ENCODE results near the gene CRABP2. TPM values are rescaled to one million over a fixed set of nuclear protein-coding genes. Genes with fewer than 3 reads are reported as not detected.

Gene CRABP2
- total and polyA plus RNA-seq, 10 of the 15 experiments (the other 5 are each of a cell fraction or from before 2014, with no cell fraction given) = 0.21 to 1.3 (median 0.41) TPM

DNA sequence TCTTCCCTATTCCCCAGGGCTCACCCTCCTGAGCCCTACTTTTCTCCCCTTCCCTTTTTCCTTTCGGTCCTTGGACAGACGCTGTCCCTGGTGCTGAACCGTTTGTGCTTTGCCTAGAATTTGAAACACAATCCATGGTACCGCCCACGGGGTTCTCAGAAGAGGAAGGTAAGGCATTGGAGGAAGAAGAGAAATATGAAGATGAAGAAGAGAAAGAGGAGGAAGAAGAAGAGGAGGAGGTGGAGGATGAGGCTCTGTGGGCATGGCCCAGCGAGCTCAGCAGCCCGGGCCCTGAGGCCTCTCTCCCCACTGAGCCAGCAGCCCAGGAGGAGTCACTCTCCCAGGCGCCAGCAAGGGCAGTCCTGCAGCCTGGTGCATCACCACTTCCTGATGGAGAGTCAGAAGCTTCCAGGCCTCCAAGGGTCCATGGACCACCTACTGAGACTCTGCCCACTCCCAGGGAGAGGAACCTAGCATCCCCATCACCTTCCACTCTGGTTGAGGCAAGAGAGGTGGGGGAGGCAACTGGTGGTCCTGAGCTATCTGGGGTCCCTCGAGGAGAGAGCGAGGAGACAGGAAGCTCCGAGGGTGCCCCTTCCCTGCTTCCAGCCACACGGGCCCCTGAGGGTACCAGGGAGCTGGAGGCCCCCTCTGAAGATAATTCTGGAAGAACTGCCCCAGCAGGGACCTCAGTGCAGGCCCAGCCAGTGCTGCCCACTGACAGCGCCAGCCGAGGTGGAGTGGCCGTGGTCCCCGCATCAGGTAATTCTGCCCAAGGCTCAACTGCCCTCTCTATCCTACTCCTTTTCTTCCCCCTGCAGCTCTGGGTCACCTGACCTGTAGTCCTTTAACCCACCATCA is 53.0 kb downstream of the CRABP2 start (continued):
- TF ChIP-seq, protein P1, sequence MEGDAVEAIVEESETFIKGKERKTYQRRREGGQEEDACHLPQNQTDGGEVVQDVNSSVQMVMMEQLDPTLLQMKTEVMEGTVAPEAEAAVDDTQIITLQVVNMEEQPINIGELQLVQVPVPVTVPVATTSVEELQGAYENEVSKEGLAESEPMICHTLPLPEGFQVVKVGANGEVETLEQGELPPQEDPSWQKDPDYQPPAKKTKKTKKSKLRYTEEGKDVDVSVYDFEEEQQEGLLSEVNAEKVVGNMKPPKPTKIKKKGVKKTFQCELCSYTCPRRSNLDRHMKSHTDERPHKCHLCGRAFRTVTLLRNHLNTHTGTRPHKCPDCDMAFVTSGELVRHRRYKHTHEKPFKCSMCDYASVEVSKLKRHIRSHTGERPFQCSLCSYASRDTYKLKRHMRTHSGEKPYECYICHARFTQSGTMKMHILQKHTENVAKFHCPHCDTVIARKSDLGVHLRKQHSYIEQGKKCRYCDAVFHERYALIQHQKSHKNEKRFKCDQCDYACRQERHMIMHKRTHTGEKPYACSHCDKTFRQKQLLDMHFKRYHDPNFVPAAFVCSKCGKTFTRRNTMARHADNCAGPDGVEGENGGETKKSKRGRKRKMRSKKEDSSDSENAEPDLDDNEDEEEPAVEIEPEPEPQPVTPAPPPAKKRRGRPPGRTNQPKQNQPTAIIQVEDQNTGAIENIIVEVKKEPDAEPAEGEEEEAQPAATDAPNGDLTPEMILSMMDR (IDR thresholded peaks at IDR 0.05 in 2 of 3, conservative IDR thresholded peaks at IDR 0.05 in 1 of 3; ENCODE audit: control insufficient read depth in 2 of 3, extremely low read depth in 1 of 3, insufficient read depth in 1 of 3, low read depth in 3 of 3, low read length in 3 of 3) = no peak
- no peak for TF ChIP-seq WRNIP1 (IDR thresholded peaks at IDR 0.05; ENCODE audit: borderline replicate concordance, low read depth, low read length)

Other genes starting within 250 kb of the CRABP2 start
Only the 7 nearest of the 18 such genes appear.
- gene BCAN, start 63.5 kb downstream of the CRABP2 start, total RNA-seq (2014; rRNA removed) = 0.11 and 0.40 TPM in 2 replicates
- 0.09 TPM in 1 of 2 replicates, not detected in the other for gene BCAN, start 63.5 kb downstream of the CRABP2 start, total RNA-seq (2014; rRNA removed; fragmentation: Illumina TruSeq; extraction: Trizol)
- gene BCAN, start 63.5 kb downstream of the CRABP2 start, total RNA-seq (2021) = 0.18 and 0.24 TPM in 2 replicates
- 0.04 and 0.10 TPM in 2 replicates for gene BCAN, start 63.5 kb downstream of the CRABP2 start, polyA plus RNA-seq (2011; rRNA removed)
- gene BCAN, start 63.5 kb downstream of the CRABP2 start, polyA plus RNA-seq (2014; fragmentation: Illumina TruSeq; extraction: Trizol) = 0.12 and 0.17 TPM in 2 replicates
- under 1 TPM; 0.05 to 0.06 TPM for gene BCAN, start 63.5 kb downstream of the CRABP2 start, polyA plus RNA-seq (2014; fragmentation: Nextera tagmentation; extraction: Ambion mirVana)
- gene BCAN, start 63.5 kb downstream of the CRABP2 start, polyA plus RNA-seq (2014; rRNA removed) = 0.23 and 0.25 TPM in 2 replicates
- gene BCAN, start 63.5 kb downstream of the CRABP2 start, polyA plus RNA-seq (2016; fragmentation: Nextera tagmentation; extraction: Ambion mirVana) = 1 to 10 TPM in 1 of 2 experiments, under 1 TPM in 1; 0.75 to 1.3 TPM
- under 0.01 and 0.05 TPM in 2 replicates for gene NES, start 28.2 kb downstream of the CRABP2 start, total RNA-seq (2014; rRNA removed)
- under 0.01 and 0.05 TPM in 2 replicates for gene NES, start 28.2 kb downstream of the CRABP2 start, total RNA-seq (2014; rRNA removed; fragmentation: Illumina TruSeq; extraction: Trizol)
- gene NES, start 28.2 kb downstream of the CRABP2 start, total RNA-seq (2021) = 0.15 and 0.21 TPM in 2 replicates
- gene NES, start 28.2 kb downstream of the CRABP2 start, polyA plus RNA-seq (2011; rRNA removed) = not detected in 2 replicates
- gene NES, start 28.2 kb downstream of the CRABP2 start, polyA plus RNA-seq (2014; fragmentation: Illumina TruSeq; extraction: Trizol) = 0.01 TPM in 1 of 2 replicates, not detected in the other
- gene NES, start 28.2 kb downstream of the CRABP2 start, polyA plus RNA-seq (2014; fragmentation: Nextera tagmentation; extraction: Ambion mirVana) = not detected
- gene NES, start 28.2 kb downstream of the CRABP2 start, polyA plus RNA-seq (2014; rRNA removed) = 0.01 and 0.04 TPM in 2 replicates
- under 1 TPM in 1 of 2 experiments, not detected in 1; 0.03 TPM for gene NES, start 28.2 kb downstream of the CRABP2 start, polyA plus RNA-seq (2016; fragmentation: Nextera tagmentation; extraction: Ambion mirVana)
- 19.8 and 22.0 TPM in 2 replicates for gene METTL25B, start 22.9 kb upstream of the CRABP2 start, total RNA-seq (2014; rRNA removed)
- gene METTL25B, start 22.9 kb upstream of the CRABP2 start, total RNA-seq (2014; rRNA removed; fragmentation: Illumina TruSeq; extraction: Trizol) = 12.7 and 13.6 TPM in 2 replicates
- gene METTL25B, start 22.9 kb upstream of the CRABP2 start, total RNA-seq (2021) = 22.2 and 25.2 TPM in 2 replicates
- gene METTL25B, start 22.9 kb upstream of the CRABP2 start, polyA plus RNA-seq (2011; rRNA removed) = 10.3 and 15.2 TPM in 2 replicates
- 11.8 and 14.4 TPM in 2 replicates for gene METTL25B, start 22.9 kb upstream of the CRABP2 start, polyA plus RNA-seq (2014; fragmentation: Illumina TruSeq; extraction: Trizol)
- 1 to 10 TPM; 5.9 to 8.6 TPM for gene METTL25B, start 22.9 kb upstream of the CRABP2 start, polyA plus RNA-seq (2014; fragmentation: Nextera tagmentation; extraction: Ambion mirVana)
- 23.5 and 25.7 TPM in 2 replicates for gene METTL25B, start 22.9 kb upstream of the CRABP2 start, polyA plus RNA-seq (2014; rRNA removed)
- 10 to 100 TPM; 11.7 to 12.2 TPM for gene METTL25B, start 22.9 kb upstream of the CRABP2 start, polyA plus RNA-seq (2016; fragmentation: Nextera tagmentation; extraction: Ambion mirVana)
- 42.1 and 44.8 TPM in 2 replicates for gene ISG20L2, start 23.2 kb upstream of the CRABP2 start, total RNA-seq (2014; rRNA removed)
- gene ISG20L2, start 23.2 kb upstream of the CRABP2 start, total RNA-seq (2014; rRNA removed; fragmentation: Illumina TruSeq; extraction: Trizol) = 49.2 and 55.7 TPM in 2 replicates
- 40.0 and 48.3 TPM in 2 replicates for gene ISG20L2, start 23.2 kb upstream of the CRABP2 start, total RNA-seq (2021)
- gene ISG20L2, start 23.2 kb upstream of the CRABP2 start, polyA plus RNA-seq (2011; rRNA removed) = 43.9 and 55.3 TPM in 2 replicates
- 111 and 112 TPM in 2 replicates for gene ISG20L2, start 23.2 kb upstream of the CRABP2 start, polyA plus RNA-seq (2014; fragmentation: Illumina TruSeq; extraction: Trizol)
- 10 to 100 TPM; 16.4 to 26.1 TPM for gene ISG20L2, start 23.2 kb upstream of the CRABP2 start, polyA plus RNA-seq (2014; fragmentation: Nextera tagmentation; extraction: Ambion mirVana)
- 49.2 and 56.2 TPM in 2 replicates for gene ISG20L2, start 23.2 kb upstream of the CRABP2 start, polyA plus RNA-seq (2014; rRNA removed)
- 10 to 100 TPM; 45.5 to 47.7 TPM for gene ISG20L2, start 23.2 kb upstream of the CRABP2 start, polyA plus RNA-seq (2016; fragmentation: Nextera tagmentation; extraction: Ambion mirVana)
- 131 and 135 TPM in 2 replicates for gene MRPL24, start 35.5 kb upstream of the CRABP2 start, total RNA-seq (2014; rRNA removed)
- 119 and 120 TPM in 2 replicates for gene MRPL24, start 35.5 kb upstream of the CRABP2 start, total RNA-seq (2014; rRNA removed; fragmentation: Illumina TruSeq; extraction: Trizol)
- 87.4 and 104 TPM in 2 replicates for gene MRPL24, start 35.5 kb upstream of the CRABP2 start, total RNA-seq (2021)
- 84.8 and 98.9 TPM in 2 replicates for gene MRPL24, start 35.5 kb upstream of the CRABP2 start, polyA plus RNA-seq (2011; rRNA removed)
- gene MRPL24, start 35.5 kb upstream of the CRABP2 start, polyA plus RNA-seq (2014; fragmentation: Illumina TruSeq; extraction: Trizol) = 172 and 173 TPM in 2 replicates
- 100 to 1,000 TPM; 245 to 269 TPM for gene MRPL24, start 35.5 kb upstream of the CRABP2 start, polyA plus RNA-seq (2014; fragmentation: Nextera tagmentation; extraction: Ambion mirVana)
- 154 and 180 TPM in 2 replicates for gene MRPL24, start 35.5 kb upstream of the CRABP2 start, polyA plus RNA-seq (2014; rRNA removed)
- gene MRPL24, start 35.5 kb upstream of the CRABP2 start, polyA plus RNA-seq (2016; fragmentation: Nextera tagmentation; extraction: Ambion mirVana) = 100 to 1,000 TPM; 132 to 136 TPM
- 237 and 258 TPM in 2 replicates for gene HDGF, start 46.1 kb upstream of the CRABP2 start, total RNA-seq (2014; rRNA removed)
- 267 and 277 TPM in 2 replicates for gene HDGF, start 46.1 kb upstream of the CRABP2 start, total RNA-seq (2014; rRNA removed; fragmentation: Illumina TruSeq; extraction: Trizol)
- gene HDGF, start 46.1 kb upstream of the CRABP2 start, total RNA-seq (2021) = 261 and 271 TPM in 2 replicates
- gene HDGF, start 46.1 kb upstream of the CRABP2 start, polyA plus RNA-seq (2011; rRNA removed) = 200 and 203 TPM in 2 replicates
- gene HDGF, start 46.1 kb upstream of the CRABP2 start, polyA plus RNA-seq (2014; fragmentation: Illumina TruSeq; extraction: Trizol) = 372 and 388 TPM in 2 replicates
- gene HDGF, start 46.1 kb upstream of the CRABP2 start, polyA plus RNA-seq (2014; fragmentation: Nextera tagmentation; extraction: Ambion mirVana) = 10 to 100 TPM; 28.3 to 65.9 TPM
- gene HDGF, start 46.1 kb upstream of the CRABP2 start, polyA plus RNA-seq (2014; rRNA removed) = 217 and 223 TPM in 2 replicates
- gene HDGF, start 46.1 kb upstream of the CRABP2 start, polyA plus RNA-seq (2016; fragmentation: Nextera tagmentation; extraction: Ambion mirVana) = 10 to 100 TPM; 45.1 to 81.9 TPM
- 79.6 and 92.2 TPM in 2 replicates for gene PRCC, start 62.0 kb upstream of the CRABP2 start, total RNA-seq (2014; rRNA removed)
- gene PRCC, start 62.0 kb upstream of the CRABP2 start, total RNA-seq (2014; rRNA removed; fragmentation: Illumina TruSeq; extraction: Trizol) = 34.0 and 36.0 TPM in 2 replicates
- gene PRCC, start 62.0 kb upstream of the CRABP2 start, total RNA-seq (2021) = 78.3 and 87.5 TPM in 2 replicates
- 29.2 and 52.8 TPM in 2 replicates for gene PRCC, start 62.0 kb upstream of the CRABP2 start, polyA plus RNA-seq (2011; rRNA removed)
- 121 and 132 TPM in 2 replicates for gene PRCC, start 62.0 kb upstream of the CRABP2 start, polyA plus RNA-seq (2014; fragmentation: Illumina TruSeq; extraction: Trizol)
- 10 to 100 TPM; 23.8 to 30.1 TPM for gene PRCC, start 62.0 kb upstream of the CRABP2 start, polyA plus RNA-seq (2014; fragmentation: Nextera tagmentation; extraction: Ambion mirVana)
- 52.6 and 56.6 TPM in 2 replicates for gene PRCC, start 62.0 kb upstream of the CRABP2 start, polyA plus RNA-seq (2014; rRNA removed)
- gene PRCC, start 62.0 kb upstream of the CRABP2 start, polyA plus RNA-seq (2016; fragmentation: Nextera tagmentation; extraction: Ambion mirVana) = 10 to 100 TPM; 73.5 to 77.2 TPM

Measured in GM12878 (cell line).